Measurements from ENCODE around the gene GAL3ST1.

GAL3ST1 gene

DNA sequence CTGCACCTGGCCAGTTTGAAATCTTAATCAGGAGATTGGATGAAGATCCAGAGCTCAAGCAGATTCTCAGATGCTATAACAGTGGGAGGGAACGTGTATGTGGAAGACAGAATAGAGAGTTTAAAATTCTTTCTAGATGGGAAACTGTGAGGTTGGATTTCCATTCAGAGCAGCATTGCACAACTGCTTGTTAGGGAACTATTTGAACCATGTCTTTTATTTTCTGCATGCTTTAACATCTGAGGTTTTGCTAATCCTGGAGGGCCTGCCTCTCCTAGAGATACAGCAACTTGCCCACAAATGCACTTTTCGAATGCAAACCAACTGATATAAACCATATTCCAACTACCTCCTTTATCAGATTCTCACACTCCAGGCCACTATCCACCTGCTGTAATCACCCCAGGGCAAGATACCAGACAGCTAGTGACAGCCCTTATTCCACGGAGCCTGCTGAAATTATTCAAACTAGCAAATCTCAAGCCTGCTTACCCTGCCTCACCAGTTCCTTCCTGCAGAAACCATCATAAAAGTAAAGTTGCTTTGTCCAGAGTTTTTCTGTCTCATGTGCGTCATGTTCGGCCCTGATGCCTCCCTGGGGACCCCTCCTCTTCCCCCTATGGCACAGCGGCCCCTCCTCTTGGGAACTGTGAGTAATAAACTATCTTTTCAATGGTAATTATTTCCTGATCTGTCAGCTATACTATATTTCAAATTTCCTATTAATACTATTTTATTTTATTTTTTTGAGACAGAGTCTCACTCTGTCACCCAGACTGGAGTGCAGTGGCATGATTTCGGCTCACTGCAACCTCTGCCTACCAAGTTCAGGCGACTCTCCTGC is 50.6 kb downstream of the GAL3ST1 start:
- Histone ChIP-seq H3K4me1 (ENCODE audit: control insufficient read depth, insufficient read depth, low read length) (no peaks in the 10 kb centered on the region), H3K9ac (ENCODE audit: low read length) (no peak overlapping the region), H3K27me3 (replicated peaks; ENCODE audit: control insufficient read depth, insufficient read depth, low read length) (peaks cover 36% of the 10 kb centered on the region), H3K36me3 (ENCODE audit: control insufficient read depth, insufficient read depth, low read length, severe bottlenecking) (no peaks in the 10 kb centered on the region), H3K9me3 (ENCODE audit: control insufficient read depth, low read length) (no peaks in the 10 kb centered on the region), H3K4me3 (ENCODE audit: low read length) (no peak overlapping the region)
- peak; percentile 66 for DNase-seq (ENCODE audit: low read depth)

GRCh38 chr22:30521368-30522156 is 52.9 kb downstream of the GAL3ST1 start:
- no peaks in the 10 kb centered on the region for H3K9me3 ChIP-seq (ENCODE audit: control insufficient read depth, low read length)
- H3K9ac ChIP-seq (ENCODE audit: low read length), result no peak overlapping the region
- H3K4me3 ChIP-seq (ENCODE audit: low read length), result no peak overlapping the region
- peaks cover 40% of the 10 kb centered on the region for H3K27me3 ChIP-seq (replicated peaks; ENCODE audit: control insufficient read depth, insufficient read depth, low read length)
- DNase-seq (ENCODE audit: low read depth), result no peak
- H3K4me1 ChIP-seq (ENCODE audit: control insufficient read depth, insufficient read depth, low read length), result no peaks in the 10 kb centered on the region
- H3K36me3 ChIP-seq (ENCODE audit: control insufficient read depth, insufficient read depth, low read length, severe bottlenecking), result no peaks in the 10 kb centered on the region

GRCh38 chr22:30519842-30520425 is 54.5 kb downstream of the GAL3ST1 start:
- Histone ChIP-seq H3K27me3 (replicated peaks; ENCODE audit: control insufficient read depth, insufficient read depth, low read length) (peaks cover 40% of the 10 kb centered on the region), H3K36me3 (ENCODE audit: control insufficient read depth, insufficient read depth, low read length, severe bottlenecking) (no peaks in the 10 kb centered on the region)

DNA sequence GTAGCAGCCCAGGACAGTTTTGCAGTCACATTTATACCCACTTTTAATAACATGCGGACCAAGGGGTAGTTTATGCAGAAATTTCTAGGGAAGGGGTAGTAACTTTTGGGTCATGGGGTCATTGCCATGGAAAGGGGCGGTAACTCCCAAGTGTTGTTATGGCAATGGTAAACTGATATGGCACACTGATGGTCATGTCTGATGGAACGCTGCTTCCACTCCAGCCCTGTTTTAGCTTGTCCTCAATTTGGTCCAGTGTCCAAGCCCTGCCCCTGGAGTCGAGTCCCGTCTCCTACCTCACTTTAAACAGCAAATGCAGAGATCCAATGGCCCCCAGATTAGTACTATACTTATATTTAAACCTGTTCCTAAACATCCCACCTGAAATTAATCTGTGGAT is 57.7 kb downstream of the GAL3ST1 start:
- peaks cover 34% of the 10 kb centered on the region for H3K27me3 ChIP-seq (replicated peaks; ENCODE audit: control insufficient read depth, insufficient read depth, low read length)
- no peak overlapping the region for H3K9ac ChIP-seq (ENCODE audit: low read length)
- H3K4me3 ChIP-seq (ENCODE audit: low read length), result no peak overlapping the region
- DNase-seq (ENCODE audit: low read depth), result no peak
- H3K4me1 ChIP-seq (ENCODE audit: control insufficient read depth, insufficient read depth, low read length), result no peaks in the 10 kb centered on the region
- no peaks in the 10 kb centered on the region for H3K36me3 ChIP-seq (ENCODE audit: control insufficient read depth, insufficient read depth, low read length, severe bottlenecking)
- H3K9me3 ChIP-seq (ENCODE audit: control insufficient read depth, low read length), result peaks cover 8% of the 10 kb centered on the region

More at GRCh38 chr22:30519842-30520425, 54.5 kb downstream of the GAL3ST1 start:
- Histone ChIP-seq H3K4me1 (ENCODE audit: control insufficient read depth, insufficient read depth, low read length) (no peaks in the 10 kb centered on the region), H3K9me3 (ENCODE audit: control insufficient read depth, low read length) (no peaks in the 10 kb centered on the region), H3K4me3 (ENCODE audit: low read length) (no peak overlapping the region), H3K9ac (ENCODE audit: low read length) (no peak overlapping the region)
- no peak for DNase-seq (ENCODE audit: low read depth)

DNA sequence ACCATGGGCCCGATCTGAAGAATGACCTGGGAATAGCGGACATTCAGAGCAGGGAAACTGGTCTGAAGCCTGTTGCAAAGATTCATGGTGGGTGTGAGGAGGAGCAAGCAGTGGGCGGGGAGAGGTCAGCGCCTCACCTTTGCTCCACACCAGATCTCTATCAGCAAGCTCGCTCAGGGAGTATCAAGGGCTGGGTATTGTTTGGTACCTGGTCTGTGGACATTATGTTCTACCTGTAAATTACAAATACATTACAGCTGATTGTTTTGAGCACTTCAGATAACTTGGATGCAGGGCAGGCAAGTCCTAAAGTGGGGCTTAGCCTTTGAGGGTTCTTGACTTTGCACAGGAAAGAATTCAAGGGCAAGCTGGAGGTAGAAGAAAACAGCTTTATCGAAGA is 58.2 kb downstream of the GAL3ST1 start:
- Histone ChIP-seq H3K9ac (ENCODE audit: low read length) (no peak overlapping the region), H3K4me1 (ENCODE audit: control insufficient read depth, insufficient read depth, low read length) (no peaks in the 10 kb centered on the region), H3K4me3 (ENCODE audit: low read length) (no peak overlapping the region), H3K27me3 (replicated peaks; ENCODE audit: control insufficient read depth, insufficient read depth, low read length) (peaks cover 32% of the 10 kb centered on the region), H3K9me3 (ENCODE audit: control insufficient read depth, low read length) (peaks cover 8% of the 10 kb centered on the region), H3K36me3 (ENCODE audit: control insufficient read depth, insufficient read depth, low read length, severe bottlenecking) (no peaks in the 10 kb centered on the region)
- no peak for DNase-seq (ENCODE audit: low read depth)

DNA sequence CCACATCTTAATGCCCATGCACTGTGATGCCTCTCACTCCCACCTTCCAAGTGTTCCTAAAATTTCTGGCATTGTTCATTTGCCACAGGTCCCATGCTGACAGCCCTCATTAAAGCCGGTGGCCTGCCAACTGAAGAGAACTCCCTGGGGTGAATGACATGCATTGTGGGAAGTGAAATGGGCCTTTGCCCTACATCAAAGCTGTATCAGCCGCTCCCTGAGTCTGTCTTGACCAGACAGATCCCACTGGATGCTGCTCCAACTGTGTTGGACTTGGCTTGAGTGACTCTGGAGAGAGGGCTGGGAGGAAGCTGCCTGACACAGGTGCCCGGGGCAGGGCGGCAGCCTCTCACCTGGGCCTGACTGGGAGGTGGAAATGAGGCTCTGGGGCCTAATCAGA is 60.2 kb downstream of the GAL3ST1 start:
- no peak for DNase-seq (ENCODE audit: low read depth)
- H3K9ac ChIP-seq (ENCODE audit: low read length), result no peak overlapping the region
- no peaks in the 10 kb centered on the region for H3K4me1 ChIP-seq (ENCODE audit: control insufficient read depth, insufficient read depth, low read length)
- H3K27me3 ChIP-seq (replicated peaks; ENCODE audit: control insufficient read depth, insufficient read depth, low read length), result peaks cover 35% of the 10 kb centered on the region
- H3K36me3 ChIP-seq (ENCODE audit: control insufficient read depth, insufficient read depth, low read length, severe bottlenecking), result no peaks in the 10 kb centered on the region
- H3K9me3 ChIP-seq (ENCODE audit: control insufficient read depth, low read length), result peaks cover 8% of the 10 kb centered on the region
- no peak overlapping the region for H3K4me3 ChIP-seq (ENCODE audit: low read length)

- no peak overlapping the region for H3K9ac ChIP-seq (ENCODE audit: low read length)
- H3K4me3 ChIP-seq (ENCODE audit: low read length), result no peak overlapping the region
- H3K9me3 ChIP-seq (ENCODE audit: control insufficient read depth, low read length), result peaks cover 8% of the 10 kb centered on the region
- H3K27me3 ChIP-seq (replicated peaks; ENCODE audit: control insufficient read depth, insufficient read depth, low read length), result peaks cover 31% of the 10 kb centered on the region
- DNase-seq (ENCODE audit: low read depth), result no peak
- H3K4me1 ChIP-seq (ENCODE audit: control insufficient read depth, insufficient read depth, low read length), result no peaks in the 10 kb centered on the region
- H3K36me3 ChIP-seq (ENCODE audit: control insufficient read depth, insufficient read depth, low read length, severe bottlenecking), result no peaks in the 10 kb centered on the region
Measured at GRCh38 chr22:30513462-30513861, 61.0 kb downstream of the GAL3ST1 start.

GRCh38 chr22:30511911-30512310 is 62.6 kb downstream of the GAL3ST1 start:
- peaks cover 8% of the 10 kb centered on the region for H3K9me3 ChIP-seq (ENCODE audit: control insufficient read depth, low read length)
- peaks cover 33% of the 10 kb centered on the region for H3K27me3 ChIP-seq (replicated peaks; ENCODE audit: control insufficient read depth, insufficient read depth, low read length)
- no peaks in the 10 kb centered on the region for H3K4me1 ChIP-seq (ENCODE audit: control insufficient read depth, insufficient read depth, low read length)
- H3K4me3 ChIP-seq (ENCODE audit: low read length), result no peak overlapping the region
- no peaks in the 10 kb centered on the region for H3K36me3 ChIP-seq (ENCODE audit: control insufficient read depth, insufficient read depth, low read length, severe bottlenecking)
- no peak overlapping the region for H3K9ac ChIP-seq (ENCODE audit: low read length)
- DNase-seq (ENCODE audit: low read depth), result no peak

GRCh38 chr22:30511109-30511508 is 63.4 kb downstream of the GAL3ST1 start:
- no peak overlapping the region for H3K9ac ChIP-seq (ENCODE audit: low read length)
- H3K27me3 ChIP-seq (replicated peaks; ENCODE audit: control insufficient read depth, insufficient read depth, low read length), result peaks cover 33% of the 10 kb centered on the region
- DNase-seq (ENCODE audit: low read depth), result no peak
- no peaks in the 10 kb centered on the region for H3K4me1 ChIP-seq (ENCODE audit: control insufficient read depth, insufficient read depth, low read length)
- no peak overlapping the region for H3K4me3 ChIP-seq (ENCODE audit: low read length)
- peaks cover 8% of the 10 kb centered on the region for H3K9me3 ChIP-seq (ENCODE audit: control insufficient read depth, low read length)
- no peaks in the 10 kb centered on the region for H3K36me3 ChIP-seq (ENCODE audit: control insufficient read depth, insufficient read depth, low read length, severe bottlenecking)

GRCh38 chr22:30508216-30508615 is 66.2 kb downstream of the GAL3ST1 start:
- DNase-seq (ENCODE audit: low read depth), result no peak
- H3K27me3 ChIP-seq (replicated peaks; ENCODE audit: control insufficient read depth, insufficient read depth, low read length), result peaks cover 21% of the 10 kb centered on the region
- H3K9ac ChIP-seq (ENCODE audit: low read length), result no peak overlapping the region
- H3K4me1 ChIP-seq (ENCODE audit: control insufficient read depth, insufficient read depth, low read length), result no peaks in the 10 kb centered on the region
- H3K4me3 ChIP-seq (ENCODE audit: low read length), result no peak overlapping the region
- H3K9me3 ChIP-seq (ENCODE audit: control insufficient read depth, low read length), result peaks cover 2% of the 10 kb centered on the region
- H3K36me3 ChIP-seq (ENCODE audit: control insufficient read depth, insufficient read depth, low read length, severe bottlenecking), result no peaks in the 10 kb centered on the region

DNA sequence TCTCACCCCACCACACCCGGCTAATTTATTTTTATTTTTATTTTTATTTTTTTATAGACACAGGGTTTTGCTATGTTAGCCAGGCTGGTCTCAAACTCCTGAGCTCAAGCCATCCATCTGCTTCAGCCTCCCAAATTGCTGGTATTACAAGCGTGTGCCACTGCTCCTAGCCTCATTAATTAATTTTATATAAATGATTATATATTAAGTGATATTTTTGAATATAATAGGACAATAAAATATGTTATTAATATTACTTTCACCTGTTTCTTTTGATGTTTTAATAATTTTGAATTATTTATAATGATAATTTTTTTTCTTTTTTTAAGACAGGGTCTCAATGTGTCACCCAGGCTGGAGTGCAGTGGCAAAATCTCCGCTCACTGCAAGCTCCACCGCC is 66.8 kb downstream of the GAL3ST1 start:
- no peaks in the 10 kb centered on the region for H3K9me3 ChIP-seq (ENCODE audit: control insufficient read depth, low read length)

More for the DNA sequence above, 66.8 kb downstream of the GAL3ST1 start:
- Histone ChIP-seq H3K9ac (ENCODE audit: low read length) (no peak overlapping the region), H3K4me3 (ENCODE audit: low read length) (no peak overlapping the region), H3K27me3 (replicated peaks; ENCODE audit: control insufficient read depth, insufficient read depth, low read length) (peaks cover 21% of the 10 kb centered on the region), H3K36me3 (ENCODE audit: control insufficient read depth, insufficient read depth, low read length, severe bottlenecking) (no peaks in the 10 kb centered on the region), H3K4me1 (ENCODE audit: control insufficient read depth, insufficient read depth, low read length) (no peaks in the 10 kb centered on the region)
- DNase-seq (ENCODE audit: low read depth), result no peak
